Measurements from ENCODE around the gene TLR2. TPM values are rescaled to one million over a fixed set of nuclear protein-coding genes. Genes with fewer than 3 reads are reported as not detected.

TLR2 gene
- total RNA-seq, 4 donors from 2014 or later = 4.3 to 30.0 (median 13.7) TPM

DNA sequence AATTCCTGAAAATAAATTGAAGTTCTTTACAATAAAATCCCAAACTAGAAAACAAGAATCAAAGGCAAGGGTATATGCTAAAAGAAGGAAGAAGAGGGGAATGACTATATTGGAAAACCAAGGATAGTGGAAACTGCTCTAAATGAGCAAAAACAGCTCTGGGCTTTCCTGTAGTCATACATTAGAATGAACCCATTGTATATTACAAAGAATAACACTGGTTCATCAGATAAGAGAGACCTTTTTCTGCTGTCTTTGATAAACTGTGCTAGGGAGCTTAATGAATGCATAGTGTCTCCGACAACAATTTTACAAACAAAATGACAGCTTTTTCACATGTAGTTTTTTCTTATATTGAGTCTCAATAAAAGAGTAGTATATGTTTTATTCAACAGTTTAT lies 26.6 kb downstream of the TLR2 start:
- no peaks in the 10 kb centered on the region for H3K4me1 ChIP-seq
- no peak overlapping the region for H3K27ac ChIP-seq
- WGBS, 2 donors (ENCODE audit: low coverage in 1 of 2) = 93 to 100% methylated on average over 1 of the region's 1 CpG
- no peaks in the 10 kb centered on the region for H3K9me3 ChIP-seq
- no peaks in the 10 kb centered on the region for H3K36me3 ChIP-seq
- TF ChIP-seq POLR2AphosphoS5 (IDR thresholded peaks at IDR 0.05) (no peak), EP300 (IDR thresholded peaks at IDR 0.05) (no peak), POLR2A (IDR thresholded peaks at IDR 0.05) (no peak)
- no peak overlapping the region for H3K4me3 ChIP-seq
- ATAC-seq = no peak
- no peaks in the 10 kb centered on the region for H3K27me3 ChIP-seq

DNA sequence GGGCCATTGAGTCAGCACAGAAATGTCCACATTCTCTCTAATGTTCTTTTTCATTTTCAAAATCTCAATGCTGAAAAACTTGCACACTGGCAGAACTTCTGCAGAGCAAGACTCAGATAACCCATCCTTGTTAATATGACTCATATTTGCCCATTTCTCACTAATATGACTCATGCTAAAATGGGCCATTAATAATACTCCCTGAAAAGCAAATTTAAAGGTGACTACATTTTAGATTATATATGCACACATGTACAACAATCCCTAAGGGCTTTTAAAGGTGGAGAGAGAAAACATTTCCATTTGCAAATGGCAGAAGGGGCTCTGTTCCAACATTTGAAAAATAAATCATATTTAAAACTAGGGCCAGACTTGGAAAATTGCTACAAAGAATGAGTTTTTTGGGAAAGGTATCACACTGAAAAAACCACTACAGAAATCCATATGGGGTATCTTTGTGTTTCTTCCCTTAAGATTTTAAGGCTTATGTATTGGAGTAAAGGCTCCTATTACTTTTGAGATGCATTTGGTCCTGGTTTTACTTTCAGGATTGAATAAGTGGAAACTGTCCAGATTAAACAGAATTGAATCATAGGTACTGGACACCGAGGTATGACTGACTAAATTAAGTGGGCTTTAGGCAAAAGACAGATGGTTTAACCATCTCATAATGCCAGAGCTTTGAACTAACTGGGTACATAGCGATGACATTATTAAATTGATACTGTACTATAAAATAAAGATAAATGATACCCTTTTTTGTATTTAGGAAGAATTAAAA lies 30.0 kb downstream of the TLR2 start:
- Histone ChIP-seq H3K36me3 (no peaks in the 10 kb centered on the region), H3K9me3 (no peaks in the 10 kb centered on the region), H3K27ac (no peak overlapping the region), H3K4me1 (no peaks in the 10 kb centered on the region), H3K27me3 (no peaks in the 10 kb centered on the region), H3K4me3 (no peak overlapping the region)
- ATAC-seq = no peak
- no peak for TF ChIP-seq EP300 (IDR thresholded peaks at IDR 0.05)
- TF ChIP-seq POLR2AphosphoS5 (IDR thresholded peaks at IDR 0.05) = no peak
- TF ChIP-seq, protein P1, sequence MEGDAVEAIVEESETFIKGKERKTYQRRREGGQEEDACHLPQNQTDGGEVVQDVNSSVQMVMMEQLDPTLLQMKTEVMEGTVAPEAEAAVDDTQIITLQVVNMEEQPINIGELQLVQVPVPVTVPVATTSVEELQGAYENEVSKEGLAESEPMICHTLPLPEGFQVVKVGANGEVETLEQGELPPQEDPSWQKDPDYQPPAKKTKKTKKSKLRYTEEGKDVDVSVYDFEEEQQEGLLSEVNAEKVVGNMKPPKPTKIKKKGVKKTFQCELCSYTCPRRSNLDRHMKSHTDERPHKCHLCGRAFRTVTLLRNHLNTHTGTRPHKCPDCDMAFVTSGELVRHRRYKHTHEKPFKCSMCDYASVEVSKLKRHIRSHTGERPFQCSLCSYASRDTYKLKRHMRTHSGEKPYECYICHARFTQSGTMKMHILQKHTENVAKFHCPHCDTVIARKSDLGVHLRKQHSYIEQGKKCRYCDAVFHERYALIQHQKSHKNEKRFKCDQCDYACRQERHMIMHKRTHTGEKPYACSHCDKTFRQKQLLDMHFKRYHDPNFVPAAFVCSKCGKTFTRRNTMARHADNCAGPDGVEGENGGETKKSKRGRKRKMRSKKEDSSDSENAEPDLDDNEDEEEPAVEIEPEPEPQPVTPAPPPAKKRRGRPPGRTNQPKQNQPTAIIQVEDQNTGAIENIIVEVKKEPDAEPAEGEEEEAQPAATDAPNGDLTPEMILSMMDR (IDR thresholded peaks at IDR 0.05) = no peak
- no peak for TF ChIP-seq POLR2A (IDR thresholded peaks at IDR 0.05)
- WGBS, 2 donors (ENCODE audit: low coverage in 1 of 2) = 57 to 69% methylated on average over 2 of the region's 2 CpGs

DNA sequence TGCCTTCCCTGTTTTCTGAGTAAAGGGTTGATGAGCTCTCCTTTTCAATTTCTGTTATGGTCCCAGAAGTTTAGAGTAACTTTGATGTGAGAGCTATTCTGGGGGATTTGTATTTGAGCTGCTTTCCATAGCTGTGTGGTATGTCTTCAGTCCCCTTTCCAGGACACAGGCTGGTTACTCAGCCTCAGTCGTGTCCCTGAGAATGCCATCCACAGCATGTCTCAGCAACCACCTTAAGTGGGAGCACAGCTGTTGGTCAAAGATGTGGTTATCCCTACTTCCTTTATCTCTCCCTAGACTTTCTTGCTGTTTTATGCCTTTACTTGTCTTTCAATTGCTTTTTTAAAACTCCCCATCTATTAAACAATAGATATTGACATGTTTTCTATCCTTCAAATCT lies 38.0 kb downstream of the TLR2 start:
- ATAC-seq = no peak
- H3K4me1 ChIP-seq = no peaks in the 10 kb centered on the region
- peaks cover 5% of the 10 kb centered on the region for H3K27me3 ChIP-seq
- no peak overlapping the region for H3K27ac ChIP-seq
- no peak for TF ChIP-seq EP300 (IDR thresholded peaks at IDR 0.05)
- TF ChIP-seq POLR2AphosphoS5 (IDR thresholded peaks at IDR 0.05) = no peak
- TF ChIP-seq POLR2A (IDR thresholded peaks at IDR 0.05) = no peak
- TF ChIP-seq, protein P1 (IDR thresholded peaks at IDR 0.05) = no peak
- H3K4me3 ChIP-seq = no peak overlapping the region
- WGBS, 2 donors (ENCODE audit: low coverage in 1 of 2) = 83% methylated on average over 1 of the region's 1 CpG; no CpG with 5 or more reads in 1 of the 2 donors
- no peaks in the 10 kb centered on the region for H3K36me3 ChIP-seq
- H3K9me3 ChIP-seq = no peaks in the 10 kb centered on the region

DNA sequence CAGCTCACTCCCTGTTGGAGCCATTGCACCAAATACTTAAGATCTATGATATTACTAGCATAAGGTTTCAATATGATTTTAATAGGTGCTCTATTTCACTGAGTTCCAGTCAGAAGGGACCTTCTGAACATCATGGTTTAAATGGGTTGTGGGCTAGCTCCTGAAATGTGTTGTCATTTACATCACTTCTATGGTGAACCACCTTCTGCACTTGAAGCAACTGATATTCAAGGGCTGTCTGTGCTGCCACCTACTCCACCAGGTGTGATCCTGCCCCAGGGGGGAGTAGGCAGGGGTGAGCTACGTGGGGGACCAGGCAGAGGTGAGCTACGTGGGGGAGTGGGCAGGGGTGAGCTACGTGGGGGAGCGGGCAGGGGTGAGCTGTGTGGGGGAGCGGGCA lies 40.5 kb downstream of the TLR2 start:
- Histone ChIP-seq H3K4me1 (no peaks in the 10 kb centered on the region), H3K4me3 (no peak overlapping the region), H3K27ac (no peak overlapping the region), H3K9me3 (no peaks in the 10 kb centered on the region), H3K36me3 (no peaks in the 10 kb centered on the region), H3K27me3 (peaks cover 5% of the 10 kb centered on the region)
- WGBS, 2 donors (ENCODE audit: low coverage in 1 of 2) = no CpG with 5 or more reads among the region's 5 CpGs
- no peak for ATAC-seq
- TF ChIP-seq POLR2AphosphoS5 (IDR thresholded peaks at IDR 0.05) = no peak
- TF ChIP-seq, protein P1 (IDR thresholded peaks at IDR 0.05) = no peak
- no peak for TF ChIP-seq EP300 (IDR thresholded peaks at IDR 0.05)
- no peak for TF ChIP-seq POLR2A (IDR thresholded peaks at IDR 0.05)

DNA sequence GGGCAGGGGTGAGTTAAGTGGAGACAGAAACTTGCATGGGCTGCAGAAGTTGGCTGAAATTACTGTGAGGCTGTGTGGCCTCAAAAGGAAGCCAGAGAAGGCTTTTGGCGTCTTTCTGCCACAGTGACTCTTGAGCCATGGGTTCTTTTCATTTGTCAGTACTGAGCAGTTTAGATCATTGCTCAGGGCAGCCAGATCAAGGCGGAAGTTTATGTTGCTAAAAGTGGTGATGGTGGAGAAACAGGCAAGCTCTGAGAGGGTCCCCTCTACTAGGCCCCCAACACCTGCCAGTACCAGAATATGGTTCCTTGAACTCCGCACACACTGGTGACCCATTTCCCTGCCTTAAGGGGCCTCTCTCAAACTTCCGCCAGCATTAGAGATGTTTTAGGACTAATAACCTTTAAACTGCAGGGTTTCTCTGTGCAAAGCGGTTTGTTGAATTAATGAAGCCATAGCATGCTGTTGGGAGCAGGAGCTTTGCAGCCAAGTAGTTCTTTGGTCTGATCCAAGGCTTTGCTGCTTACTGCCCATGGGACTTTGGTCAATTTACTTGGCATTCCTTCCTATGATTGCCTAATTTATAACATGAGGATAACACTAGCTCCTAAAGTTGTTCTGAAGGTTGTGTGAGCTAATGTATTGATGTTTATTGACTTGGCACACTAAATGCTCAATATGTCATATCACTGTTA lies 41.2 kb downstream of the TLR2 start:
- no peak for ATAC-seq
- TF ChIP-seq EP300 (IDR thresholded peaks at IDR 0.05) = no peak
- TF ChIP-seq, protein P1 (IDR thresholded peaks at IDR 0.05) = no peak
- TF ChIP-seq POLR2AphosphoS5 (IDR thresholded peaks at IDR 0.05) = no peak
- no peak for TF ChIP-seq POLR2A (IDR thresholded peaks at IDR 0.05)
- Histone ChIP-seq H3K27ac (no peak overlapping the region), H3K9me3 (no peaks in the 10 kb centered on the region), H3K27me3 (peaks cover 5% of the 10 kb centered on the region), H3K4me3 (no peak overlapping the region), H3K36me3 (no peaks in the 10 kb centered on the region), H3K4me1 (no peaks in the 10 kb centered on the region)
- WGBS, 2 donors (ENCODE audit: low coverage in 1 of 2) = 85% methylated on average over 4 of the region's 5 CpGs; no CpG with 5 or more reads in 1 of the 2 donors

Measured in gastroesophageal sphincter (tissue), 4 donors.